Measurements from ENCODE around the gene RAD18.

GRCh38 chr3:8900869-8901268 lies 62.4 kb downstream of the RAD18 start:
- TF ChIP-seq CTCF (IDR thresholded peaks at IDR 0.05) (no peak), POLR2A (IDR thresholded peaks at IDR 0.05) (no peak), POLR2AphosphoS5 (IDR thresholded peaks at IDR 0.05) (no peak), EP300 (IDR thresholded peaks at IDR 0.05) (no peak)
